ENCODE measurements around the gene OPA1. TPM values are rescaled to one million over a fixed set of nuclear protein-coding genes. Genes with fewer than 3 reads are reported as not detected.

OPA1 gene
- total RNA-seq, 2 experiments from 2014 or later: 43.2 to 57.3 TPM

DNA sequence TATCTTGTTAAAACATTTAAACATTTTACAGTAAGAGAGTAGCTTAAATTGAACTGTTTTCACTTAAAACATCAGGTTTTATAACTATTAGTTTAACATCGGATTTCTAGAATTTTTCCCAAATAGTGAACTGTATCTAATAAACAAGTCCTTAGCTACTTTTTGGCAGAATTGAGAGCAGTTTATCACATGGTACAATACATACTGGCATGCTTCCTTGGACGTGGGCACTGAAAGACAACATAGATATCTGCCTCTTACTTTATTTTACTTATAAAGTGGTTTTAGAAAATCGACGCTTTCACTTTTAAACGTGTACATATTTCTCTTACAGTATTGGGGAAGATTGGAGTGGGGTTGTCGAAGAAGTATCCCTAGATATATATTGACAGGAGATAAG is 52.8 kb downstream of the OPA1 start:
- H3K4me1 ChIP-seq (ENCODE audit: insufficient read depth, low read length, poor library complexity, severe bottlenecking): no peaks in the 10 kb centered on the region
- H3K9me3 ChIP-seq (ENCODE audit: low read length): no peaks in the 10 kb centered on the region

DNA sequence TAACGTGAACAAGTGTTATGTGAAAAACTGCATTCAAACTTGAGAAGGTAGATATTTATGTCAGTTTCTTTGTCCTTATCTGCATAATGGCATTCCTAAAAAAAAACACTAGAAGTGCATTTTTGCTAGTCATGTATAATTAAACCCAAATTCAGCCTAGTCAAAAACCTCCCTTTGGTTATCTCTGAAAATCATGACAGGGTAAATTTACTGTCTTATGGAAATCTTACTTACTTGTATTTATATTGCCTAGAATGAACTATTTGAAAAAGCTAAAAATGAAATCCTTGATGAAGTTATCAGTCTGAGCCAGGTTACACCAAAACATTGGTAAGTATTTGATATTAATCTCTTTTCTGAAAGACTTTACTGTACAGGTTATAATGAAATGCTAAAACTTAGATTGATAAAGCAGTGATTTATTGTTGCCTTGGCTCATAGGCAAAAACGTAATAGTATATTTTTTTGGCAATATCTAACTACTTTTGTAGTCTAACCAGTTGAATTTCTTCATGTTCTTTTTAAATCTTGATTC is 55.6 kb downstream of the OPA1 start:
- POLR2A ChIA-PET: interaction anchor here (1.0 kb wide), 1 partner anchor 21 kb away, joined by 4 read pairs; no protein-coding TSS in a partner anchor
- H3K79me2 ChIP-seq (ENCODE audit: insufficient read depth, low read depth, low read length): no peaks in the 10 kb centered on the region
- intact Hi-C loops (cut with micrococcal nuclease; ENCODE audit: unreplicated experiment): no loop called here
- H3K9me3 ChIP-seq (ENCODE audit: low read length): no peaks in the 10 kb centered on the region
- H3K36me3 ChIP-seq (ENCODE audit: insufficient read depth, low read length): peaks cover 49% of the 10 kb centered on the region
- CTCF ChIA-PET (ENCODE audit: unreplicated experiment): no interaction called here
- H2AFZ ChIP-seq (ENCODE audit: low read length): no peak overlapping the region
- H4K20me1 ChIP-seq (ENCODE audit: insufficient read depth, low read length): no peaks in the 10 kb centered on the region
- H3K4me2 ChIP-seq (ENCODE audit: low read length): no peak overlapping the region
- H3K4me3 ChIP-seq (ENCODE audit: low read depth, low read length, poor library complexity, severe bottlenecking): no peak overlapping the region
- H3K4me1 ChIP-seq (ENCODE audit: insufficient read depth, low read length, poor library complexity, severe bottlenecking): no peaks in the 10 kb centered on the region
- no TSS peak for BruUV-seq (replicated peaks)
- no peak for DNase-seq (ENCODE audit: low spot score)
- TF ChIP-seq, protein P1, sequence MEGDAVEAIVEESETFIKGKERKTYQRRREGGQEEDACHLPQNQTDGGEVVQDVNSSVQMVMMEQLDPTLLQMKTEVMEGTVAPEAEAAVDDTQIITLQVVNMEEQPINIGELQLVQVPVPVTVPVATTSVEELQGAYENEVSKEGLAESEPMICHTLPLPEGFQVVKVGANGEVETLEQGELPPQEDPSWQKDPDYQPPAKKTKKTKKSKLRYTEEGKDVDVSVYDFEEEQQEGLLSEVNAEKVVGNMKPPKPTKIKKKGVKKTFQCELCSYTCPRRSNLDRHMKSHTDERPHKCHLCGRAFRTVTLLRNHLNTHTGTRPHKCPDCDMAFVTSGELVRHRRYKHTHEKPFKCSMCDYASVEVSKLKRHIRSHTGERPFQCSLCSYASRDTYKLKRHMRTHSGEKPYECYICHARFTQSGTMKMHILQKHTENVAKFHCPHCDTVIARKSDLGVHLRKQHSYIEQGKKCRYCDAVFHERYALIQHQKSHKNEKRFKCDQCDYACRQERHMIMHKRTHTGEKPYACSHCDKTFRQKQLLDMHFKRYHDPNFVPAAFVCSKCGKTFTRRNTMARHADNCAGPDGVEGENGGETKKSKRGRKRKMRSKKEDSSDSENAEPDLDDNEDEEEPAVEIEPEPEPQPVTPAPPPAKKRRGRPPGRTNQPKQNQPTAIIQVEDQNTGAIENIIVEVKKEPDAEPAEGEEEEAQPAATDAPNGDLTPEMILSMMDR (conservative IDR thresholded peaks at IDR 0.05; ENCODE audit: low read length): no peak
- TF ChIP-seq EZH2phosphoT487 (IDR thresholded peaks at IDR 0.05; ENCODE audit: borderline replicate concordance, low read depth, low read length): no peak
- H3K27ac ChIP-seq (ENCODE audit: low read depth, low read length, poor library complexity, severe bottlenecking): no peak overlapping the region
- no peaks in the 10 kb centered on the region for H3K9me2 ChIP-seq (ENCODE audit: insufficient read depth, low read length)

More for the DNA sequence above, 52.8 kb downstream of the OPA1 start:
- TF ChIP-seq, protein P1 (conservative IDR thresholded peaks at IDR 0.05; ENCODE audit: low read length): no peak
- no peak for TF ChIP-seq EZH2phosphoT487 (IDR thresholded peaks at IDR 0.05; ENCODE audit: borderline replicate concordance, low read depth, low read length)
- Histone ChIP-seq H3K4me3 (ENCODE audit: low read depth, low read length, poor library complexity, severe bottlenecking) (no peak overlapping the region), H3K36me3 (ENCODE audit: insufficient read depth, low read length) (peaks cover 49% of the 10 kb centered on the region), H3K4me2 (ENCODE audit: low read length) (no peak overlapping the region), H3K79me2 (ENCODE audit: insufficient read depth, low read depth, low read length) (no peaks in the 10 kb centered on the region), H4K20me1 (ENCODE audit: insufficient read depth, low read length) (no peaks in the 10 kb centered on the region), H2AFZ (ENCODE audit: low read length) (no peak overlapping the region), H3K27ac (ENCODE audit: low read depth, low read length, poor library complexity, severe bottlenecking) (no peak overlapping the region), H3K9me2 (ENCODE audit: insufficient read depth, low read length) (no peaks in the 10 kb centered on the region)
- ChIA-PET CTCF (ENCODE audit: unreplicated experiment) (interaction anchor here (0.9 kb wide), 1 partner anchor 47 kb away, joined by 3 read pairs; no protein-coding TSS in a partner anchor), POLR2A (interaction anchor here (0.6 to 1.4 kb wide), 5 partner anchors 10 to 47 kb away, joined by 3 to 11 read pairs (median 5); no protein-coding TSS in a partner anchor)
- no TSS peak for BruUV-seq (replicated peaks)
- no peak for DNase-seq (ENCODE audit: low spot score)
- intact Hi-C loops (cut with micrococcal nuclease; ENCODE audit: unreplicated experiment): no loop called here

DNA sequence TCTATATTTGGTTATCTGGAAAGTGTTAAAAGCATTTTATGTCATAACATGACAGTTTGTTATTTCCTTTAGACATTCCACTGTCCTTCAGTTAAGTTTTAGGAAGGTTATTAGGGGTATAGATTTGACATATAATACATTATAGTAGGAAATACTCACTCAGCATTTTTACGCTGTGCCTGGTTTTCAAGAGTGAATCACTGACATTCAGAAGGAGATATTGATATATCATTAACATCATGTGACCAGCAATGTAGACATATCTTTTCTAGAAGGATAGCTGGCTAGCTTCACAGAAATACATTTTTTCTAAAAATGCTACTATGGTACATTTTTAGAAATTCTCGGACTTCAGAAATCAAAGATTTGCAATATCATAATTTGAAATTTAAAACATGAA is 57.6 kb downstream of the OPA1 start:
- Histone ChIP-seq H3K4me1 (ENCODE audit: insufficient read depth, low read length, poor library complexity, severe bottlenecking) (no peaks in the 10 kb centered on the region), H3K79me2 (ENCODE audit: insufficient read depth, low read depth, low read length) (no peaks in the 10 kb centered on the region), H4K20me1 (ENCODE audit: insufficient read depth, low read length) (no peaks in the 10 kb centered on the region), H3K4me2 (ENCODE audit: low read length) (no peak overlapping the region), H3K9me2 (ENCODE audit: insufficient read depth, low read length) (no peaks in the 10 kb centered on the region), H2AFZ (ENCODE audit: low read length) (no peak overlapping the region), H3K36me3 (ENCODE audit: insufficient read depth, low read length) (peaks cover 30% of the 10 kb centered on the region), H3K4me3 (ENCODE audit: low read depth, low read length, poor library complexity, severe bottlenecking) (no peak overlapping the region), H3K9me3 (ENCODE audit: low read length) (no peaks in the 10 kb centered on the region), H3K27ac (ENCODE audit: low read depth, low read length, poor library complexity, severe bottlenecking) (no peak overlapping the region)
- no peak for DNase-seq (ENCODE audit: low spot score)
- intact Hi-C loops (cut with micrococcal nuclease; ENCODE audit: unreplicated experiment): no loop called here
- CTCF ChIA-PET (ENCODE audit: unreplicated experiment): no interaction called here
- no TSS peak for BruUV-seq (replicated peaks)
- POLR2A ChIA-PET: no interaction called here
- TF ChIP-seq EZH2phosphoT487 (IDR thresholded peaks at IDR 0.05; ENCODE audit: borderline replicate concordance, low read depth, low read length): no peak
- TF ChIP-seq, protein P1 (conservative IDR thresholded peaks at IDR 0.05; ENCODE audit: low read length): no peak
